Epithelial cell of proximal tubule (primary cell): ENCODE results near the gene ETS2. TPM values are rescaled to one million over a fixed set of nuclear protein-coding genes. Genes with fewer than 3 reads are reported as not detected.

Experiments used
- DNase-seq: peaks from one replicate; pipeline ENCODE4 v3.0.0-alpha.2; 2011; ENCODE audit warnings: low read depth
- H3K4me3 ChIP-seq: 2 replicates; pipeline ENCODE4 v1.5.1; 2011; ENCODE audit warnings: low read depth, mild to moderate bottlenecking, low read length
- CTCF ChIP-seq: conservative IDR thresholded peaks from 2 replicates; pipeline ENCODE4 v1.5.1; 2012; ENCODE audit warnings: low read depth, mild to moderate bottlenecking, low read length
- total RNA-seq: library from RNA; depleted of rRNA; stranded (reverse); fragments of >200 nt; gene quantifications from 2 replicates; pipeline ENCODE4 v1.2.3, GENCODE V29; 2015

Gene ETS2
- total RNA-seq, 1 donor from 2014 or later = 11.1 TPM

GRCh38 chr21:38850277-38850951 lies 44.7 kb downstream of the ETS2 start:
- TF ChIP-seq CTCF = no peak
- no peak for DNase-seq
- no peak overlapping the region for H3K4me3 ChIP-seq

GRCh38 chr21:38851101-38851500 lies 45.4 kb downstream of the ETS2 start:
- no peak for DNase-seq
- H3K4me3 ChIP-seq = no peak overlapping the region
- TF ChIP-seq CTCF = no peak

GRCh38 chr21:38852278-38852677 lies 46.5 kb downstream of the ETS2 start:
- no peak for DNase-seq
- no peak overlapping the region for H3K4me3 ChIP-seq
- TF ChIP-seq CTCF = no peak

GRCh38 chr21:38852708-38853107 lies 47.0 kb downstream of the ETS2 start:
- no peak overlapping the region for H3K4me3 ChIP-seq
- no peak for DNase-seq
- TF ChIP-seq CTCF = no peak

GRCh38 chr21:38853421-38853919 lies 47.7 kb downstream of the ETS2 start:
- no peak overlapping the region for H3K4me3 ChIP-seq
- no peak for DNase-seq
- TF ChIP-seq CTCF = no peak

- TF ChIP-seq CTCF = no peak
- DNase-seq = no peak
- no peak overlapping the region for H3K4me3 ChIP-seq
Measured at GRCh38 chr21:38857152-38857825, 51.6 kb downstream of the ETS2 start.
